IPS-15b (cell line): Measurements from ENCODE around the gene RPRM.
A peak's percentile ranks its signal among the peaks of the same experiment; 100 is the strongest.
"Not testable (repeated sequence)": the region's sequence is repeated elsewhere in the genome, so short reads cannot be mapped to it uniquely, and the experiment has no call there.

Source experiments
- H3K27me3 ChIP-seq: one replicate; pipeline ENCODE4 v1.6.1; 2013; ENCODE audit warnings: low read length; ENCODE audit not compliant: control insufficient read depth, insufficient read depth
- H3K36me3 ChIP-seq: one replicate; pipeline ENCODE4 v1.6.1; 2013; ENCODE audit warnings: low read length; ENCODE audit not compliant: control insufficient read depth, insufficient read depth
- H3K4me1 ChIP-seq: one replicate; pipeline ENCODE4 v1.6.1; 2013; ENCODE audit warnings: mild to moderate bottlenecking, low read length; ENCODE audit not compliant: control insufficient read depth, insufficient read depth
- H3K4me3 ChIP-seq: one replicate; pipeline ENCODE4 v1.5.1; 2013; ENCODE audit warnings: low read depth, low read length
- H3K9ac ChIP-seq: one replicate; pipeline ENCODE4 v1.6.1; 2013; ENCODE audit warnings: low read depth, mild to moderate bottlenecking, low read length
- H3K9me3 ChIP-seq: one replicate; pipeline ENCODE4 v1.6.1; 2013; ENCODE audit warnings: mild to moderate bottlenecking, low read length; ENCODE audit not compliant: control insufficient read depth, insufficient read depth

Gene RPRM

GRCh38 chr2:153455403-153455802 is 23.2 kb downstream of the RPRM start:
- H3K27me3 ChIP-seq = no peaks in the 10 kb centered on the region
- no peak overlapping the region for H3K9ac ChIP-seq
- peaks cover 17% of the 10 kb centered on the region for H3K4me1 ChIP-seq
- peak overlapping the region; percentile 31 for H3K4me3 ChIP-seq
- H3K36me3 ChIP-seq = no peaks in the 10 kb centered on the region
- H3K9me3 ChIP-seq = no peaks in the 10 kb centered on the region

- H3K36me3 ChIP-seq = no peaks in the 10 kb centered on the region
- H3K9ac ChIP-seq = no peak overlapping the region
- no peaks in the 10 kb centered on the region for H3K9me3 ChIP-seq
- H3K27me3 ChIP-seq = no peaks in the 10 kb centered on the region
- H3K4me3 ChIP-seq = no peak overlapping the region
- peaks cover 4% of the 10 kb centered on the region for H3K4me1 ChIP-seq
These were observed 27.0 kb downstream of the RPRM start for GRCh38 chr2:153451611-153452010.

GRCh38 chr2:153443106-153443505 is 35.5 kb downstream of the RPRM start:
- no peaks in the 10 kb centered on the region for H3K27me3 ChIP-seq
- H3K9me3 ChIP-seq = no peaks in the 10 kb centered on the region
- H3K4me3 ChIP-seq = no peak overlapping the region
- no peak overlapping the region for H3K9ac ChIP-seq
- H3K36me3 ChIP-seq = no peaks in the 10 kb centered on the region
- H3K4me1 ChIP-seq = peaks cover 4% of the 10 kb centered on the region

- not testable (repeated sequence) for H3K27me3 ChIP-seq, H3K4me3 ChIP-seq, H3K4me1 ChIP-seq, H3K9ac ChIP-seq, H3K9me3 ChIP-seq, H3K36me3 ChIP-seq
These were observed 35.9 kb downstream of the RPRM start for GRCh38 chr2:153442616-153443015.

GRCh38 chr2:153440090-153440489 is 38.5 kb downstream of the RPRM start:
- H3K9ac ChIP-seq, H3K36me3 ChIP-seq, H3K4me1 ChIP-seq, H3K4me3 ChIP-seq, H3K27me3 ChIP-seq, H3K9me3 ChIP-seq: not testable (repeated sequence)

GRCh38 chr2:153433403-153433802 is 45.2 kb downstream of the RPRM start:
- H3K9me3 ChIP-seq = no peaks in the 10 kb centered on the region
- H3K27me3 ChIP-seq = no peaks in the 10 kb centered on the region
- peaks cover 6% of the 10 kb centered on the region for H3K4me1 ChIP-seq
- no peaks in the 10 kb centered on the region for H3K36me3 ChIP-seq
- H3K4me3 ChIP-seq = no peak overlapping the region
- H3K9ac ChIP-seq = no peak overlapping the region

- Histone ChIP-seq H3K36me3 (no peaks in the 10 kb centered on the region), H3K9ac (no peak overlapping the region), H3K4me1 (peaks cover 6% of the 10 kb centered on the region), H3K9me3 (no peaks in the 10 kb centered on the region), H3K4me3 (no peak overlapping the region), H3K27me3 (no peaks in the 10 kb centered on the region)
These were observed 46.2 kb downstream of the RPRM start for GRCh38 chr2:153432381-153432780.

- Histone ChIP-seq H3K4me1 (peaks cover 6% of the 10 kb centered on the region), H3K9me3 (no peaks in the 10 kb centered on the region), H3K27me3 (no peaks in the 10 kb centered on the region), H3K36me3 (no peaks in the 10 kb centered on the region), H3K4me3 (no peak overlapping the region), H3K9ac (no peak overlapping the region)
These were observed 47.4 kb downstream of the RPRM start for GRCh38 chr2:153431114-153431513.
